ENCODE data around the gene SNAP25.

GRCh38 chr20:10309326-10309725, 90.7 kb downstream of the SNAP25 start:
- TF ChIP-seq, protein P1, sequence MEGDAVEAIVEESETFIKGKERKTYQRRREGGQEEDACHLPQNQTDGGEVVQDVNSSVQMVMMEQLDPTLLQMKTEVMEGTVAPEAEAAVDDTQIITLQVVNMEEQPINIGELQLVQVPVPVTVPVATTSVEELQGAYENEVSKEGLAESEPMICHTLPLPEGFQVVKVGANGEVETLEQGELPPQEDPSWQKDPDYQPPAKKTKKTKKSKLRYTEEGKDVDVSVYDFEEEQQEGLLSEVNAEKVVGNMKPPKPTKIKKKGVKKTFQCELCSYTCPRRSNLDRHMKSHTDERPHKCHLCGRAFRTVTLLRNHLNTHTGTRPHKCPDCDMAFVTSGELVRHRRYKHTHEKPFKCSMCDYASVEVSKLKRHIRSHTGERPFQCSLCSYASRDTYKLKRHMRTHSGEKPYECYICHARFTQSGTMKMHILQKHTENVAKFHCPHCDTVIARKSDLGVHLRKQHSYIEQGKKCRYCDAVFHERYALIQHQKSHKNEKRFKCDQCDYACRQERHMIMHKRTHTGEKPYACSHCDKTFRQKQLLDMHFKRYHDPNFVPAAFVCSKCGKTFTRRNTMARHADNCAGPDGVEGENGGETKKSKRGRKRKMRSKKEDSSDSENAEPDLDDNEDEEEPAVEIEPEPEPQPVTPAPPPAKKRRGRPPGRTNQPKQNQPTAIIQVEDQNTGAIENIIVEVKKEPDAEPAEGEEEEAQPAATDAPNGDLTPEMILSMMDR (IDR thresholded peaks at IDR 0.05) = no peak
- TF ChIP-seq POLR2A (IDR thresholded peaks at IDR 0.05) = no peak

Measured in vagina (tissue), 2 donors.